GM12891 (cell line): Measurements from ENCODE around the gene MMP15.

Source experiments
- PAX5 ChIP-seq: IDR thresholded peaks from 2 replicates; pipeline ENCODE4 v1.6.1; 2011; ENCODE audit warnings: low read length, moderate library complexity, mild to moderate bottlenecking; ENCODE audit not compliant: insufficient read depth, severe bottlenecking
- TAF1 ChIP-seq: IDR thresholded peaks from 2 replicates; pipeline ENCODE4 v1.6.1; 2011; ENCODE audit warnings: low read depth, low read length, control low read depth

DNA sequence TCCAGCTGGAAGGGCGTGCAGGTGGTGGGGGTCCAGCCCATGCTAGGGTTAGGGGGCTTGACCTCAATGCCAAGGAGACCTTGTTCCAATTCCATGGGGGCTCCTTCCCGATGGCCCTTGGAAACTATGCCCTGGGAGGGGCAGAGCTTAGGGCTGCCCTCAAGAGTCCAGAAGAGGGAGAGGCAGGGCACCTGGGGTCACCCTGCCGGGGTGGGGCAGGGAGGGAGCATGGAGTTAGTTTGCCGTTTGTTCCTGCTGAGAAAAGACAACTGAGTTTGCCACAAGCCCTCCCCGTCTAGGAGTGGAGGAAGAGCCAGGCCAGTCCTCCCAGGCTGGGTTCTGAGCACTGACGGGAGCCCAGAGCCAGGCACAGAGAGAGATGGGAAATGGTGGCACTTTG lies 21.4 kb downstream of the MMP15 start:
- TF ChIP-seq TAF1 (no peak), PAX5 (no peak)
